WTC11 (cell line): ENCODE measurements around the gene ARMCX1. TPM values are rescaled to one million over a fixed set of nuclear protein-coding genes. Genes with fewer than 3 reads are reported as not detected.
A peak's percentile ranks its signal among the peaks of the same experiment; 100 is the strongest.

ENCODE experiments used
- ATAC-seq: fragments of 200-7000 bp; cut with Tn5 transposase; 2 replicates; pipeline ENCODE4 v1.10.0; 2021; ENCODE audit warnings: mild to moderate bottlenecking, moderate library complexity
- CTCF ChIA-PET: fragments of 300-600 bp; sonication (Branson Sonifier 250); formaldehyde crosslinking; loops from one replicate; lab custom pipeline; 2021; ENCODE audit warnings: antibody characterized with exemption; lab: Charles Lee
- POLR2A ChIA-PET: fragments of 350-600 bp; sonication (Branson Sonifier 250); formaldehyde crosslinking; loops from one replicate; lab custom pipeline; 2021; ENCODE audit warnings: antibody characterized with exemption; lab: Charles Lee
- DNase-seq: peaks from one replicate; pipeline ENCODE4 v3.0.0; 2021; ENCODE audit warnings: low spot score
- H3K27ac Mint-ChIP-seq: 2 replicates; pipeline ENCODE4 v1.8.0; 2021; ENCODE audit warnings: mixed read lengths
- H3K27me3 Mint-ChIP-seq: 2 replicates; pipeline ENCODE4 v1.8.0; 2021; ENCODE audit warnings: low read depth, mild to moderate bottlenecking, moderate library complexity, mixed read lengths
- H3K36me3 Mint-ChIP-seq: 2 replicates; pipeline ENCODE4 v1.8.0; 2021; ENCODE audit warnings: mixed read lengths
- H3K4me1 Mint-ChIP-seq: 2 replicates; pipeline ENCODE4 v1.8.0; 2022; ENCODE audit warnings: mixed read lengths
- H3K4me3 Mint-ChIP-seq: 2 replicates; pipeline ENCODE4 v1.8.0; 2021; ENCODE audit warnings: mild to moderate bottlenecking, moderate library complexity, mixed read lengths
- H3K9me3 Mint-ChIP-seq: 2 replicates; pipeline ENCODE4 v1.8.0; 2021; ENCODE audit warnings: mixed read lengths
- CBFB ChIP-seq: sonication (generic); formaldehyde crosslinking; IDR thresholded peaks from 2 replicates; pipeline ENCODE4 v1.8.1; 2022; ENCODE audit warnings: mild to moderate bottlenecking, low read depth, missing genetic modification reagents
- CREB1 ChIP-seq: sonication (generic); formaldehyde crosslinking; IDR thresholded peaks from 2 replicates; pipeline ENCODE4 v1.8.0; 2023; ENCODE audit warnings: mild to moderate bottlenecking, missing genetic modification reagents
- CREM ChIP-seq: sonication (generic); formaldehyde crosslinking; IDR thresholded peaks from 2 replicates; pipeline ENCODE4 v1.8.1; 2022; ENCODE audit warnings: mild to moderate bottlenecking, missing genetic modification reagents, moderate library complexity
- FOXJ3 ChIP-seq: sonication (generic); formaldehyde crosslinking; IDR thresholded peaks from 2 replicates; pipeline ENCODE4 v1.9.0; 2021; ENCODE audit warnings: missing genetic modification reagents, mild to moderate bottlenecking, borderline replicate concordance
- FOXK1 ChIP-seq: sonication (generic); formaldehyde crosslinking; IDR thresholded peaks from 2 replicates; pipeline ENCODE4 v1.8.0; 2022; ENCODE audit warnings: mild to moderate bottlenecking, moderate library complexity, missing genetic modification reagents
- FOXP1 ChIP-seq: sonication (generic); formaldehyde crosslinking; IDR thresholded peaks from 2 replicates; pipeline ENCODE4 v1.8.0; 2022; ENCODE audit warnings: missing genetic modification reagents, mild to moderate bottlenecking, moderate library complexity, borderline replicate concordance
- GTF2I ChIP-seq: fragments of 250-450 bp; sonication (Bioruptor Pico); conservative IDR thresholded peaks from 2 replicates; pipeline ENCODE4 v1.4.0; 2021; ENCODE audit warnings: mild to moderate bottlenecking
- IRF2 ChIP-seq: sonication (generic); formaldehyde crosslinking; IDR thresholded peaks from 2 replicates; pipeline ENCODE4 v1.8.0; 2022; ENCODE audit warnings: low read depth, missing genetic modification reagents, borderline replicate concordance
- MLX ChIP-seq: sonication (generic); formaldehyde crosslinking; IDR thresholded peaks from 2 replicates; pipeline ENCODE4 v1.8.1; 2023; ENCODE audit warnings: mild to moderate bottlenecking, missing genetic modification reagents, moderate library complexity
- MYBL2 ChIP-seq: sonication (generic); formaldehyde crosslinking; IDR thresholded peaks from 2 replicates; pipeline ENCODE4 v1.8.1; 2023; ENCODE audit warnings: mild to moderate bottlenecking, moderate library complexity, missing genetic modification reagents
- NR2C2 ChIP-seq: sonication (generic); formaldehyde crosslinking; IDR thresholded peaks from 2 replicates; pipeline ENCODE4 v1.8.0; 2022; ENCODE audit warnings: mild to moderate bottlenecking, missing genetic modification reagents
- OVOL2 ChIP-seq: fragments of 250-450 bp; sonication (Bioruptor Pico); IDR thresholded peaks from 2 replicates; pipeline ENCODE4 v1.9.0; 2021; ENCODE audit warnings: mild to moderate bottlenecking, borderline replicate concordance
- PRRX2 ChIP-seq: fragments of 250-450 bp; sonication (Bioruptor Pico); IDR thresholded peaks from 2 replicates; pipeline ENCODE4 v1.8.0; 2021; ENCODE audit warnings: mild to moderate bottlenecking
- TP53 ChIP-seq: sonication (generic); formaldehyde crosslinking; IDR thresholded peaks from 2 replicates; pipeline ENCODE4 v1.8.1; 2023; ENCODE audit warnings: mild to moderate bottlenecking, missing genetic modification reagents
- ZBTB21 ChIP-seq: sonication (generic); formaldehyde crosslinking; IDR thresholded peaks from 2 replicates; pipeline ENCODE4 v1.8.1; 2023; ENCODE audit warnings: mild to moderate bottlenecking, missing genetic modification reagents, borderline replicate concordance
- ZNF121 ChIP-seq: sonication (generic); formaldehyde crosslinking; IDR thresholded peaks from 2 replicates; pipeline ENCODE4 v1.8.0; 2023; ENCODE audit warnings: missing genetic modification reagents
- ZNF138 ChIP-seq: sonication (generic); formaldehyde crosslinking; conservative IDR thresholded peaks from 2 replicates; pipeline ENCODE4 v1.8.1; 2022; ENCODE audit warnings: mild to moderate bottlenecking, moderate library complexity, missing genetic modification reagents
- ZNF219 ChIP-seq: sonication (generic); formaldehyde crosslinking; IDR thresholded peaks from 2 replicates; pipeline ENCODE4 v1.8.0; 2023; ENCODE audit warnings: missing genetic modification reagents, mild to moderate bottlenecking, borderline replicate concordance
- ZNF232 ChIP-seq: sonication (generic); formaldehyde crosslinking; IDR thresholded peaks from 2 replicates; pipeline ENCODE4 v1.8.0; 2022; ENCODE audit warnings: mild to moderate bottlenecking, missing genetic modification reagents
- ZNF532 ChIP-seq: fragments of 250-450 bp; sonication (Bioruptor Pico); IDR thresholded peaks from 2 replicates; pipeline ENCODE4 v1.9.0; 2021; ENCODE audit warnings: mild to moderate bottlenecking, borderline replicate concordance
- ZSCAN18 ChIP-seq: fragments of 250-450 bp; sonication (Bioruptor Pico); IDR thresholded peaks from 2 replicates; pipeline ENCODE4 v2.1.2; 2022; ENCODE audit warnings: mild to moderate bottlenecking, moderate library complexity
- total RNA-seq: library from RNA; stranded (reverse); gene quantifications from 3 replicates; pipeline ENCODE4 v1.2.3, GENCODE V29; 2021

Gene ARMCX1
- total RNA-seq, 1 experiment from 2014 or later: 27.4 TPM

- H3K4me3 Mint-ChIP-seq: no peak overlapping the region
- DNase-seq: no peak
- no peak for ATAC-seq
- ChIA-PET CTCF (no interaction called here), POLR2A (no interaction called here)
- TF ChIP-seq MYBL2 (CRISPR knock-in tag): no peak
- TF ChIP-seq ZNF138 (CRISPR knock-in tag): no peak
- TF ChIP-seq OVOL2 (CRISPR knock-in tag): no peak
- TF ChIP-seq, all 79 proteins: peak for 0
- peaks cover 14% of the 10 kb centered on the region for H3K36me3 Mint-ChIP-seq
- H3K27ac Mint-ChIP-seq: no peak overlapping the region
- H3K27me3 Mint-ChIP-seq: peaks cover 13% of the 10 kb centered on the region
- H3K4me1 Mint-ChIP-seq: no peaks in the 10 kb centered on the region
- peaks cover 24% of the 10 kb centered on the region for H3K9me3 Mint-ChIP-seq
Measured at GRCh38 chrX:101530944-101531343, 19.4 kb upstream of the ARMCX1 start.

GRCh38 chrX:101539116-101539515 is 11.2 kb upstream of the ARMCX1 start:
- DNase-seq: no peak
- no peaks in the 10 kb centered on the region for H3K4me1 Mint-ChIP-seq
- peaks cover 4% of the 10 kb centered on the region; the same call in 1 of the 2 replicates for H3K36me3 Mint-ChIP-seq
- no peak overlapping the region for H3K4me3 Mint-ChIP-seq
- peaks cover 7% of the 10 kb centered on the region for H3K27me3 Mint-ChIP-seq
- CTCF ChIA-PET: no interaction called here
- no peak for ATAC-seq
- POLR2A ChIA-PET: no interaction called here
- no peak overlapping the region for H3K27ac Mint-ChIP-seq
- H3K9me3 Mint-ChIP-seq: peaks cover 11% of the 10 kb centered on the region; the same call in 1 of the 2 replicates
- no peak for TF ChIP-seq ZBTB21 (CRISPR knock-in tag)
- TF ChIP-seq FOXP1 (CRISPR knock-in tag): no peak
- no peak for TF ChIP-seq ZNF138 (CRISPR knock-in tag)
- no peak for TF ChIP-seq TP53 (CRISPR knock-in tag)
- TF ChIP-seq CBFB (CRISPR knock-in tag): no peak
- no peak for TF ChIP-seq CREB1 (CRISPR knock-in tag)
- no peak for TF ChIP-seq GTF2I (CRISPR knock-in tag)
- TF ChIP-seq ZSCAN18: no peak
- no peak for TF ChIP-seq ZNF219 (CRISPR knock-in tag)
- TF ChIP-seq ZNF532 (CRISPR knock-in tag): no peak
- TF ChIP-seq FOXK1 (CRISPR knock-in tag): no peak
- TF ChIP-seq IRF2 (CRISPR knock-in tag): no peak
- TF ChIP-seq FOXJ3 (CRISPR knock-in tag): no peak
- no peak for TF ChIP-seq CREM (CRISPR knock-in tag)

GRCh38 chrX:101550751-101551379 is 518 bp downstream of the ARMCX1 start:
- H3K27ac Mint-ChIP-seq: peak overlapping the region; percentile 89
- H3K36me3 Mint-ChIP-seq: peaks cover 4% of the 10 kb centered on the region; the same call in 1 of the 2 replicates
- H3K4me1 Mint-ChIP-seq: peaks cover 16% of the 10 kb centered on the region
- H3K4me3 Mint-ChIP-seq: peak overlapping the region; percentile 87
- no peaks in the 10 kb centered on the region; the same call in 1 of the 2 replicates for H3K27me3 Mint-ChIP-seq
- DNase-seq: peak; percentile 55
- ATAC-seq: peak; percentile 61
- CTCF ChIA-PET: no interaction called here
- POLR2A ChIA-PET: no interaction called here
- H3K9me3 Mint-ChIP-seq: no peaks in the 10 kb centered on the region
- TF ChIP-seq PRRX2 (CRISPR knock-in tag) (no peak), MLX (no peak), ZNF232 (CRISPR knock-in tag) (no peak), NR2C2 (CRISPR knock-in tag) (no peak), IRF2 (CRISPR knock-in tag) (no peak), ZNF121 (CRISPR knock-in tag) (no peak), ZNF532 (CRISPR knock-in tag) (no peak)
